Keratinocyte (primary cell): Measurements from ENCODE around the gene KCNN3.

Experiments used
- CTCF ChIP-seq, 3 experiments: IDR thresholded peaks in 1 of 3; conservative IDR thresholded peaks in 1 of 3; optimal IDR thresholded peaks in 1 of 3; 2 replicates in 2 of 3; 3 replicates in 1 of 3; pipeline versions ENCODE3 to v1.5.1; 2011; ENCODE audit warnings: low read length in 3 of 3, mild to moderate bottlenecking in 3 of 3, moderate library complexity in 2 of 3, control low read depth in 1 of 3, inconsistent platforms in 1 of 3; ENCODE audit not compliant: insufficient read depth in 2 of 3; ENCODE audit errors: extremely low read depth in 1 of 3
- EZH2 ChIP-seq: IDR thresholded peaks from one replicate; pipeline ENCODE4 v1.6.1; 2012; ENCODE audit warnings: inconsistent platforms, mild to moderate bottlenecking, low read length, moderate library complexity

- no peak for TF ChIP-seq CTCF (optimal IDR thresholded peaks at IDR 0.05 in 1 of 3, IDR thresholded peaks at IDR 0.05 in 1 of 3, conservative IDR thresholded peaks at IDR 0.05 in 1 of 3; ENCODE audit: extremely low read depth in 1 of 3, insufficient read depth in 2 of 3, low read length in 3 of 3)
- no peak for TF ChIP-seq EZH2
Measured at GRCh38 chr1:154739654-154740053, 130.4 kb downstream of the KCNN3 start.
